GM12878 (cell line): ENCODE data around the gene CZIB. TPM values are rescaled to one million over a fixed set of nuclear protein-coding genes. Genes with fewer than 3 reads are reported as not detected.
A peak's percentile ranks its signal among the peaks of the same experiment; 100 is the strongest.

Experiments
- BMI1 ChIP-seq: fragments of 450-650 bp; IDR thresholded peaks from 2 replicates; pipeline ENCODE4 v1.6.1; 2016; ENCODE audit warnings: mild to moderate bottlenecking, moderate library complexity, borderline replicate concordance
- KLF5 ChIP-seq: fragments of 450-650 bp; IDR thresholded peaks from 2 replicates; pipeline ENCODE4 v1.6.1; 2014; ENCODE audit warnings: mild to moderate bottlenecking; ENCODE audit not compliant: partially characterized antibody
- MEF2B ChIP-seq: fragments of 450-650 bp; IDR thresholded peaks from 2 replicates; pipeline ENCODE4 v1.6.1; 2018; ENCODE audit warnings: mild to moderate bottlenecking, moderate library complexity; ENCODE audit not compliant: partially characterized antibody, poor library complexity, severe bottlenecking
- POLR2A ChIP-seq: IDR thresholded peaks from 2 replicates; pipeline ENCODE4 v1.6.1; 2011; ENCODE audit warnings: low read depth, mild to moderate bottlenecking, low read length
- STAT3 ChIP-seq: IDR thresholded peaks from 2 replicates; pipeline ENCODE4 v1.6.1; 2011; ENCODE audit warnings: low read depth, low read length, improper control_type of control experiment
- polyA plus RNA-seq, 11 experiments: library from polyadenylated mRNA; depleted of rRNA in 4 of 11; unstranded in 6 of 11; stranded (reverse) in 5 of 11; fragments of >200 nt; fragmentation: Nextera tagmentation in 4 of 11; fragmentation: Illumina TruSeq in 1 of 11; extraction: Ambion mirVana in 4 of 11; extraction: Trizol in 1 of 11; gene quantifications; 1 replicate in 1 of 11; 2 replicates in 10 of 11; pipeline versions ENCODE4 v1.2.1 to v1.2.3, GENCODE V29; 2011 to 2016; ENCODE audit warnings: inconsistent platforms in 2 of 11, missing spikeins in 2 of 11, low read depth in 1 of 11
- total RNA-seq, 4 experiments: library from RNA; depleted of rRNA in 3 of 4; stranded (reverse); fragments of >200 nt in 3 of 4; fragmentation: Illumina TruSeq in 1 of 4; extraction: Trizol in 1 of 4; gene quantifications; 2 replicates each; pipeline versions ENCODE4 v1.2.1 to v1.2.3, GENCODE V29; 2013 to 2021
- TF ChIP-seq, protein P1 (sequence below): fragments of 450-650 bp; IDR thresholded peaks from 2 replicates; pipeline ENCODE4 v1.6.1; 2017; ENCODE audit warnings: mild to moderate bottlenecking, moderate library complexity
- TF ChIP-seq, protein P2 (sequence below): IDR thresholded peaks from 2 replicates; pipeline ENCODE4 v1.6.1; 2011; ENCODE audit warnings: low read depth, low read length, improper control_type of control experiment, borderline replicate concordance

CZIB gene
- total and polyA plus RNA-seq, 10 of the 15 experiments (the other 5 are each of a cell fraction or from before 2014, with no cell fraction given): 36.1 to 68.3 (median 50.4) TPM

DNA sequence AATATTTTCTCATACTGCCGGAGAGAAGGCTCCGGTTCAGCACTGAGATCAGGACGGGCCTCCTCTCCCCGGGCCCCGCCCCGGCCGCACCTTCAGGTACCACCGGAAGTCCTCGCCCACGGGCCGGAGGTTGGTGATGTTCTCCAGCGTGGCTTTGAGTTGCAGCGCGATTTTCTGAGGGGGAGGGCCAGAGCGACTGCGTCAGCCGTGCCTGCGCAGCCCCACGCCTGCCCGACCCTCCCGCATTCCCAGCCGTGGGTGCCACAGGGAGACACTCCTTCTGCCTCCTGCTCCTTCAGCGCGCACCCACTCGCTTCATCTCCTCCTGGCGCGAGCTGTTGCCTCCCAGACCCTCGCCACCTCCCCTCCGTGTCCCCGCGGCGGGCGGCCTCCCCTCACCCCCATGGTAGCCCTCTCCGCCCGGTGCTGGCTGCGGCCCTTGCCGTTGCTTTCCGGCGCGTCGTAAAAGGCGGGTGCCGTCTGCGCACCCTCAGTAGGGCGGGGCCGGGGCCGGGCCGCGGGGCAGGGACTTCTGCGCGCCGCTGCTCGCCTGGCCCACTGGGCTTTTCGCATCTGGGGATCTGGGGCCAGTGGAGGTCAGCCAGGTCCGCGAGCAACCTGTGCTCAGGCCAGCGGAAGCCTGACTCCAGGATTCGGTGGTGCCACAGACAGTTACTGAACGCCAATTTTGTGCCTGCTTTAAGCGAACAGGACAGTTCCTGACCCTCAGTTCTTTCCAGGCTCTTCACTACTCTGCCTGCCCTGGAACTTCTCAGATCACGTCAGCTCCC, at the start of gene CZIB (continued):
- TF ChIP-seq, protein P1, sequence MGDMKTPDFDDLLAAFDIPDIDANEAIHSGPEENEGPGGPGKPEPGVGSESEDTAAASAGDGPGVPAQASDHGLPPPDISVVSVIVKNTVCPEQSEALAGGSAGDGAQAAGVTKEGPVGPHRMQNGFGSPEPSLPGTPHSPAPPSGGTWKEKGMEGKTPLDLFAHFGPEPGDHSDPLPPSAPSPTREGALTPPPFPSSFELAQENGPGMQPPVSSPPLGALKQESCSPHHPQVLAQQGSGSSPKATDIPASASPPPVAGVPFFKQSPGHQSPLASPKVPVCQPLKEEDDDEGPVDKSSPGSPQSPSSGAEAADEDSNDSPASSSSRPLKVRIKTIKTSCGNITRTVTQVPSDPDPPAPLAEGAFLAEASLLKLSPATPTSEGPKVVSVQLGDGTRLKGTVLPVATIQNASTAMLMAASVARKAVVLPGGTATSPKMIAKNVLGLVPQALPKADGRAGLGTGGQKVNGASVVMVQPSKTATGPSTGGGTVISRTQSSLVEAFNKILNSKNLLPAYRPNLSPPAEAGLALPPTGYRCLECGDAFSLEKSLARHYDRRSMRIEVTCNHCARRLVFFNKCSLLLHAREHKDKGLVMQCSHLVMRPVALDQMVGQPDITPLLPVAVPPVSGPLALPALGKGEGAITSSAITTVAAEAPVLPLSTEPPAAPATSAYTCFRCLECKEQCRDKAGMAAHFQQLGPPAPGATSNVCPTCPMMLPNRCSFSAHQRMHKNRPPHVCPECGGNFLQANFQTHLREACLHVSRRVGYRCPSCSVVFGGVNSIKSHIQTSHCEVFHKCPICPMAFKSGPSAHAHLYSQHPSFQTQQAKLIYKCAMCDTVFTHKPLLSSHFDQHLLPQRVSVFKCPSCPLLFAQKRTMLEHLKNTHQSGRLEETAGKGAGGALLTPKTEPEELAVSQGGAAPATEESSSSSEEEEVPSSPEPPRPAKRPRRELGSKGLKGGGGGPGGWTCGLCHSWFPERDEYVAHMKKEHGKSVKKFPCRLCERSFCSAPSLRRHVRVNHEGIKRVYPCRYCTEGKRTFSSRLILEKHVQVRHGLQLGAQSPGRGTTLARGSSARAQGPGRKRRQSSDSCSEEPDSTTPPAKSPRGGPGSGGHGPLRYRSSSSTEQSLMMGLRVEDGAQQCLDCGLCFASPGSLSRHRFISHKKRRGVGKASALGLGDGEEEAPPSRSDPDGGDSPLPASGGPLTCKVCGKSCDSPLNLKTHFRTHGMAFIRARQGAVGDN: peak; percentile 79
- TF ChIP-seq, protein P2, sequence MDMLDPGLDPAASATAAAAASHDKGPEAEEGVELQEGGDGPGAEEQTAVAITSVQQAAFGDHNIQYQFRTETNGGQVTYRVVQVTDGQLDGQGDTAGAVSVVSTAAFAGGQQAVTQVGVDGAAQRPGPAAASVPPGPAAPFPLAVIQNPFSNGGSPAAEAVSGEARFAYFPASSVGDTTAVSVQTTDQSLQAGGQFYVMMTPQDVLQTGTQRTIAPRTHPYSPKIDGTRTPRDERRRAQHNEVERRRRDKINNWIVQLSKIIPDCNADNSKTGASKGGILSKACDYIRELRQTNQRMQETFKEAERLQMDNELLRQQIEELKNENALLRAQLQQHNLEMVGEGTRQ: no peak
- TF ChIP-seq MEF2B (no peak), POLR2A (peak; percentile 99), BMI1 (no peak), STAT3 (no peak), KLF5 (no peak)
